Measurements from ENCODE around the gene DDX49.

DNA sequence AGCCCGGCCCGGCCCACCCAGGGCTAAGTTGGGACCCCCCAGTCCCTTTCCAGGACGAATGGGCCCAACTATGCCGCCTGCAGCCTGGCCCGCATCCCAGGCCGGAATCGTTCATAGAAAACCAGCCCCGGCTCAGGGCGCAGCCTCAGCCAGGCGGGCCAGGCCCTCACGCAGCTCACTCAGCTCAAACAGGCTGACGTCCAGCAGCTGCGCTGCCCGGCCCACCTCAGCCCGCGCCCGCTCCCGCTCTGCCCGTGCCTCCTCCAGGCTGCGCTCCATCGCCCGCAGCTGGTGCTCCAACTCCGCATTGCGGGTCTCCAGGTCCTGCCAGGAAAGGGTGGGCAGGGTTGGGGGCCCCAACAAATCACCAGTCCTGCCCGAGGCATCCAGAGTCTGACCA is 9.8 kb downstream of the DDX49 start:
- TF ChIP-seq, protein P1, sequence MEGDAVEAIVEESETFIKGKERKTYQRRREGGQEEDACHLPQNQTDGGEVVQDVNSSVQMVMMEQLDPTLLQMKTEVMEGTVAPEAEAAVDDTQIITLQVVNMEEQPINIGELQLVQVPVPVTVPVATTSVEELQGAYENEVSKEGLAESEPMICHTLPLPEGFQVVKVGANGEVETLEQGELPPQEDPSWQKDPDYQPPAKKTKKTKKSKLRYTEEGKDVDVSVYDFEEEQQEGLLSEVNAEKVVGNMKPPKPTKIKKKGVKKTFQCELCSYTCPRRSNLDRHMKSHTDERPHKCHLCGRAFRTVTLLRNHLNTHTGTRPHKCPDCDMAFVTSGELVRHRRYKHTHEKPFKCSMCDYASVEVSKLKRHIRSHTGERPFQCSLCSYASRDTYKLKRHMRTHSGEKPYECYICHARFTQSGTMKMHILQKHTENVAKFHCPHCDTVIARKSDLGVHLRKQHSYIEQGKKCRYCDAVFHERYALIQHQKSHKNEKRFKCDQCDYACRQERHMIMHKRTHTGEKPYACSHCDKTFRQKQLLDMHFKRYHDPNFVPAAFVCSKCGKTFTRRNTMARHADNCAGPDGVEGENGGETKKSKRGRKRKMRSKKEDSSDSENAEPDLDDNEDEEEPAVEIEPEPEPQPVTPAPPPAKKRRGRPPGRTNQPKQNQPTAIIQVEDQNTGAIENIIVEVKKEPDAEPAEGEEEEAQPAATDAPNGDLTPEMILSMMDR (IDR thresholded peaks at IDR 0.05) = no peak
- no peak for TF ChIP-seq POLR2A (IDR thresholded peaks at IDR 0.05)
